ENCODE results near the gene NPIPA1.
"Not testable (repeated sequence)": the region's sequence is repeated elsewhere in the genome, so short reads cannot be mapped to it uniquely, and the experiment has no call there.

Gene NPIPA1

GRCh38 chr16:14937143-14937542 lies at the start of gene NPIPA1:
Gene NPIPA1 (plus strand): TSS chr16:14937443. CDS start chr16:14937443, 0 bp downstream.
- not testable (repeated sequence) for H3K36me3 ChIP-seq (ENCODE audit: control insufficient read depth in 1 of 2, insufficient read depth in 2 of 2, low read length in 2 of 2); H3K4me3 ChIP-seq (ENCODE audit: low read depth in 1 of 2, low read length in 2 of 2); H3K27me3 ChIP-seq (ENCODE audit: low read depth, low read length); H3K4me1 ChIP-seq (ENCODE audit: control insufficient read depth in 1 of 2, insufficient read depth in 2 of 2, low read length in 2 of 2); H3K27ac ChIP-seq (ENCODE audit: low read length); H3K9me3 ChIP-seq (ENCODE audit: control insufficient read depth in 1 of 2, low read length in 2 of 2)

GRCh38 chr16:14892111-14892510 lies 45.1 kb upstream of the NPIPA1 start:
- H3K4me3 ChIP-seq (ENCODE audit: low read depth in 1 of 2, low read length in 2 of 2); H3K9me3 ChIP-seq (ENCODE audit: control insufficient read depth in 1 of 2, low read length in 2 of 2); H3K27ac ChIP-seq (ENCODE audit: low read length); H3K4me1 ChIP-seq (ENCODE audit: control insufficient read depth in 1 of 2, insufficient read depth in 2 of 2, low read length in 2 of 2); H3K27me3 ChIP-seq (ENCODE audit: low read depth, low read length); H3K36me3 ChIP-seq (ENCODE audit: control insufficient read depth in 1 of 2, insufficient read depth in 2 of 2, low read length in 2 of 2): not testable (repeated sequence)

GRCh38 chr16:14895382-14895781 lies 41.9 kb upstream of the NPIPA1 start:
- H3K27ac ChIP-seq (ENCODE audit: low read length); H3K36me3 ChIP-seq (ENCODE audit: control insufficient read depth in 1 of 2, insufficient read depth in 2 of 2, low read length in 2 of 2); H3K27me3 ChIP-seq (ENCODE audit: low read depth, low read length); H3K9me3 ChIP-seq (ENCODE audit: control insufficient read depth in 1 of 2, low read length in 2 of 2); H3K4me3 ChIP-seq (ENCODE audit: low read depth in 1 of 2, low read length in 2 of 2); H3K4me1 ChIP-seq (ENCODE audit: control insufficient read depth in 1 of 2, insufficient read depth in 2 of 2, low read length in 2 of 2): not testable (repeated sequence)

GRCh38 chr16:14896023-14896422 lies 41.2 kb upstream of the NPIPA1 start:
- H3K9me3 ChIP-seq (ENCODE audit: control insufficient read depth in 1 of 2, low read length in 2 of 2); H3K27me3 ChIP-seq (ENCODE audit: low read depth, low read length); H3K27ac ChIP-seq (ENCODE audit: low read length); H3K4me1 ChIP-seq (ENCODE audit: control insufficient read depth in 1 of 2, insufficient read depth in 2 of 2, low read length in 2 of 2); H3K36me3 ChIP-seq (ENCODE audit: control insufficient read depth in 1 of 2, insufficient read depth in 2 of 2, low read length in 2 of 2); H3K4me3 ChIP-seq (ENCODE audit: low read depth in 1 of 2, low read length in 2 of 2): not testable (repeated sequence)

GRCh38 chr16:14897006-14897664 lies 40.1 kb upstream of the NPIPA1 start:
- H3K4me3 ChIP-seq (ENCODE audit: low read depth in 1 of 2, low read length in 2 of 2); H3K4me1 ChIP-seq (ENCODE audit: control insufficient read depth in 1 of 2, insufficient read depth in 2 of 2, low read length in 2 of 2); H3K27ac ChIP-seq (ENCODE audit: low read length); H3K27me3 ChIP-seq (ENCODE audit: low read depth, low read length); H3K36me3 ChIP-seq (ENCODE audit: control insufficient read depth in 1 of 2, insufficient read depth in 2 of 2, low read length in 2 of 2); H3K9me3 ChIP-seq (ENCODE audit: control insufficient read depth in 1 of 2, low read length in 2 of 2): not testable (repeated sequence)

- H3K27ac ChIP-seq (ENCODE audit: low read length); H3K4me1 ChIP-seq (ENCODE audit: control insufficient read depth in 1 of 2, insufficient read depth in 2 of 2, low read length in 2 of 2); H3K27me3 ChIP-seq (ENCODE audit: low read depth, low read length); H3K36me3 ChIP-seq (ENCODE audit: control insufficient read depth in 1 of 2, insufficient read depth in 2 of 2, low read length in 2 of 2); H3K9me3 ChIP-seq (ENCODE audit: control insufficient read depth in 1 of 2, low read length in 2 of 2); H3K4me3 ChIP-seq (ENCODE audit: low read depth in 1 of 2, low read length in 2 of 2): not testable (repeated sequence)
These were observed 39.1 kb upstream of the NPIPA1 start for GRCh38 chr16:14898162-14898561.

GRCh38 chr16:14903191-14903957 lies 33.9 kb upstream of the NPIPA1 start:
- not testable (repeated sequence) for H3K4me3 ChIP-seq (ENCODE audit: low read depth in 1 of 2, low read length in 2 of 2); H3K4me1 ChIP-seq (ENCODE audit: control insufficient read depth in 1 of 2, insufficient read depth in 2 of 2, low read length in 2 of 2); H3K36me3 ChIP-seq (ENCODE audit: control insufficient read depth in 1 of 2, insufficient read depth in 2 of 2, low read length in 2 of 2); H3K27me3 ChIP-seq (ENCODE audit: low read depth, low read length); H3K9me3 ChIP-seq (ENCODE audit: control insufficient read depth in 1 of 2, low read length in 2 of 2); H3K27ac ChIP-seq (ENCODE audit: low read length)

GRCh38 chr16:14909744-14910143 lies 27.5 kb upstream of the NPIPA1 start:
- H3K27me3 ChIP-seq (ENCODE audit: low read depth, low read length); H3K27ac ChIP-seq (ENCODE audit: low read length); H3K4me3 ChIP-seq (ENCODE audit: low read depth in 1 of 2, low read length in 2 of 2); H3K9me3 ChIP-seq (ENCODE audit: control insufficient read depth in 1 of 2, low read length in 2 of 2); H3K4me1 ChIP-seq (ENCODE audit: control insufficient read depth in 1 of 2, insufficient read depth in 2 of 2, low read length in 2 of 2); H3K36me3 ChIP-seq (ENCODE audit: control insufficient read depth in 1 of 2, insufficient read depth in 2 of 2, low read length in 2 of 2): not testable (repeated sequence)

GRCh38 chr16:14910833-14911629 lies 26.2 kb upstream of the NPIPA1 start:
- H3K4me3 ChIP-seq (ENCODE audit: low read depth in 1 of 2, low read length in 2 of 2); H3K27me3 ChIP-seq (ENCODE audit: low read depth, low read length); H3K36me3 ChIP-seq (ENCODE audit: control insufficient read depth in 1 of 2, insufficient read depth in 2 of 2, low read length in 2 of 2); H3K4me1 ChIP-seq (ENCODE audit: control insufficient read depth in 1 of 2, insufficient read depth in 2 of 2, low read length in 2 of 2); H3K27ac ChIP-seq (ENCODE audit: low read length); H3K9me3 ChIP-seq (ENCODE audit: control insufficient read depth in 1 of 2, low read length in 2 of 2): not testable (repeated sequence)

GRCh38 chr16:14911954-14912353 lies 25.3 kb upstream of the NPIPA1 start:
- not testable (repeated sequence) for H3K9me3 ChIP-seq (ENCODE audit: control insufficient read depth in 1 of 2, low read length in 2 of 2); H3K27ac ChIP-seq (ENCODE audit: low read length); H3K4me1 ChIP-seq (ENCODE audit: control insufficient read depth in 1 of 2, insufficient read depth in 2 of 2, low read length in 2 of 2); H3K27me3 ChIP-seq (ENCODE audit: low read depth, low read length); H3K36me3 ChIP-seq (ENCODE audit: control insufficient read depth in 1 of 2, insufficient read depth in 2 of 2, low read length in 2 of 2); H3K4me3 ChIP-seq (ENCODE audit: low read depth in 1 of 2, low read length in 2 of 2)

GRCh38 chr16:14912588-14912987 lies 24.7 kb upstream of the NPIPA1 start:
- H3K36me3 ChIP-seq (ENCODE audit: control insufficient read depth in 1 of 2, insufficient read depth in 2 of 2, low read length in 2 of 2); H3K4me1 ChIP-seq (ENCODE audit: control insufficient read depth in 1 of 2, insufficient read depth in 2 of 2, low read length in 2 of 2); H3K4me3 ChIP-seq (ENCODE audit: low read depth in 1 of 2, low read length in 2 of 2); H3K9me3 ChIP-seq (ENCODE audit: control insufficient read depth in 1 of 2, low read length in 2 of 2); H3K27me3 ChIP-seq (ENCODE audit: low read depth, low read length); H3K27ac ChIP-seq (ENCODE audit: low read length): not testable (repeated sequence)
